ENCODE results near the gene NAA20.

NAA20 gene

GRCh38 chr20:19969106-19969505, 48.1 kb upstream of the NAA20 start:
- H3K4me2 ChIP-seq (ENCODE audit: low read length) = no peak overlapping the region
- peak overlapping the region; percentile 70 for H3K4ac ChIP-seq (ENCODE audit: low read depth, low read length)
- peaks cover 50% of the 10 kb centered on the region for H3K79me1 ChIP-seq (ENCODE audit: low read length)
- peak overlapping the region; percentile 88 for H3K14ac ChIP-seq (ENCODE audit: low read length)
- no peak overlapping the region for H3K23ac ChIP-seq (ENCODE audit: low read length)
- peak overlapping the region; percentile 98 for H2BK12ac ChIP-seq (ENCODE audit: low read length)
- H2AK5ac ChIP-seq (ENCODE audit: low read length) = peak overlapping the region; percentile 51
- no peaks in the 10 kb centered on the region for H3K9me3 ChIP-seq (ENCODE audit: insufficient read depth, low read depth, low read length)
- H2AFZ ChIP-seq (ENCODE audit: insufficient read depth, low read length, poor library complexity) = no peak overlapping the region
- H3K36me3 ChIP-seq (ENCODE audit: control insufficient read depth in 1 of 2, insufficient read depth in 2 of 2, low read length in 2 of 2) = peaks cover 4 to 6% of the 10 kb centered on the region in 2 experiments
- no CpG with 5 or more reads among the region's 5 CpGs for WGBS (ENCODE audit: extremely low coverage, insufficient coverage, insufficient read length)
- DNase-seq = no peak
- H3K27me3 ChIP-seq (ENCODE audit: insufficient read depth, low read length) = no peaks in the 10 kb centered on the region
- H2BK5ac ChIP-seq (ENCODE audit: low read depth, low read length, poor library complexity) = peak overlapping the region; percentile 91
- no peak overlapping the region for H3K9ac ChIP-seq (ENCODE audit: low read length)
- peak overlapping the region; percentile 83 for H3K27ac ChIP-seq (ENCODE audit: low read depth, low read length)
- H3K18ac ChIP-seq (ENCODE audit: low read length) = peak overlapping the region; percentile 91
- H3K79me2 ChIP-seq (ENCODE audit: control insufficient read depth, insufficient read depth, low read length, poor library complexity) = peaks cover 6% of the 10 kb centered on the region
- H3K4me3 ChIP-seq (ENCODE audit: low read depth, low read length) = no peak overlapping the region
- H4K91ac ChIP-seq (ENCODE audit: low read depth, low read length) = peak overlapping the region; percentile 96
- H4K12ac ChIP-seq (ENCODE audit: low read depth, low read length) = no peak overlapping the region
- H2BK120ac ChIP-seq (ENCODE audit: insufficient read depth, low read length, poor library complexity) = peak overlapping the region; percentile 93
- H3K4me1 ChIP-seq (ENCODE audit: control insufficient read depth in 1 of 2, insufficient read depth in 2 of 2, low read length in 2 of 2) = peaks cover 52 to 57% of the 10 kb centered on the region in 2 experiments
- H4K8ac ChIP-seq (ENCODE audit: low read depth, low read length) = peak overlapping the region; percentile 89

- H3K18ac ChIP-seq (ENCODE audit: low read length) = peak overlapping the region; percentile 91
- H4K91ac ChIP-seq (ENCODE audit: low read depth, low read length) = peak overlapping the region; percentile 96
- no CpG with 5 or more reads among the region's 5 CpGs for WGBS (ENCODE audit: extremely low coverage, insufficient coverage, insufficient read length)
- H3K36me3 ChIP-seq (ENCODE audit: control insufficient read depth in 1 of 2, insufficient read depth in 2 of 2, low read length in 2 of 2) = peaks cover 4 to 6% of the 10 kb centered on the region in 2 experiments
- no peaks in the 10 kb centered on the region for H3K27me3 ChIP-seq (ENCODE audit: insufficient read depth, low read length)
- H3K4me1 ChIP-seq (ENCODE audit: control insufficient read depth in 1 of 2, insufficient read depth in 2 of 2, low read length in 2 of 2) = peaks cover 53 to 58% of the 10 kb centered on the region in 2 experiments
- H3K14ac ChIP-seq (ENCODE audit: low read length) = peak overlapping the region; percentile 88
- no peak overlapping the region for H4K12ac ChIP-seq (ENCODE audit: low read depth, low read length)
- no peak for DNase-seq
- peak overlapping the region; percentile 83 for H3K27ac ChIP-seq (ENCODE audit: low read depth, low read length)
- H3K4ac ChIP-seq (ENCODE audit: low read depth, low read length) = peak overlapping the region; percentile 70
- no peak overlapping the region for H3K4me3 ChIP-seq (ENCODE audit: low read depth, low read length)
- peaks cover 6% of the 10 kb centered on the region for H3K79me2 ChIP-seq (ENCODE audit: control insufficient read depth, insufficient read depth, low read length, poor library complexity)
- no peak overlapping the region for H3K4me2 ChIP-seq (ENCODE audit: low read length)
- H3K9me3 ChIP-seq (ENCODE audit: insufficient read depth, low read depth, low read length) = no peaks in the 10 kb centered on the region
- H3K23ac ChIP-seq (ENCODE audit: low read length) = no peak overlapping the region
- peak overlapping the region; percentile 51 for H2AK5ac ChIP-seq (ENCODE audit: low read length)
- peak overlapping the region; percentile 89 for H4K8ac ChIP-seq (ENCODE audit: low read depth, low read length)
- peak overlapping the region; percentile 93 for H2BK120ac ChIP-seq (ENCODE audit: insufficient read depth, low read length, poor library complexity)
- peak overlapping the region; percentile 91 for H2BK5ac ChIP-seq (ENCODE audit: low read depth, low read length, poor library complexity)
- H3K9ac ChIP-seq (ENCODE audit: low read length) = no peak overlapping the region
- peak overlapping the region; percentile 98 for H2BK12ac ChIP-seq (ENCODE audit: low read length)
- H2AFZ ChIP-seq (ENCODE audit: insufficient read depth, low read length, poor library complexity) = no peak overlapping the region
- H3K79me1 ChIP-seq (ENCODE audit: low read length) = peaks cover 52% of the 10 kb centered on the region
Observed at GRCh38 chr20:19969507-19970255, 47.5 kb upstream of the NAA20 start.

- peak overlapping the region; percentile 70 for H3K27ac ChIP-seq (ENCODE audit: low read depth, low read length)
Observed at GRCh38 chr20:19970256-19970765, 46.9 kb upstream of the NAA20 start.

GRCh38 chr20:19971116-19971515, 46.0 kb upstream of the NAA20 start:
- peak overlapping the region; percentile 91 for H2BK12ac ChIP-seq (ENCODE audit: low read length)
- no peaks in the 10 kb centered on the region for H3K9me3 ChIP-seq (ENCODE audit: insufficient read depth, low read depth, low read length)
- DNase-seq = no peak
- H3K4me3 ChIP-seq (ENCODE audit: low read depth, low read length) = no peak overlapping the region
- peak overlapping the region; percentile 76 for H4K8ac ChIP-seq (ENCODE audit: low read depth, low read length)
- H4K91ac ChIP-seq (ENCODE audit: low read depth, low read length) = peak overlapping the region; percentile 89
- peak overlapping the region; percentile 65 for H3K4ac ChIP-seq (ENCODE audit: low read depth, low read length)
- H3K36me3 ChIP-seq (ENCODE audit: control insufficient read depth in 1 of 2, insufficient read depth in 2 of 2, low read length in 2 of 2) = peaks cover 9 to 10% of the 10 kb centered on the region in 2 experiments
- H3K79me1 ChIP-seq (ENCODE audit: low read length) = peaks cover 61% of the 10 kb centered on the region
- H4K12ac ChIP-seq (ENCODE audit: low read depth, low read length) = no peak overlapping the region
- H3K18ac ChIP-seq (ENCODE audit: low read length) = peak overlapping the region; percentile 73
- peak overlapping the region; percentile 30 for H2AFZ ChIP-seq (ENCODE audit: insufficient read depth, low read length, poor library complexity)
- peak overlapping the region; percentile 49 for H2AK5ac ChIP-seq (ENCODE audit: low read length)
- peaks cover 59 to 64% of the 10 kb centered on the region in 2 experiments for H3K4me1 ChIP-seq (ENCODE audit: control insufficient read depth in 1 of 2, insufficient read depth in 2 of 2, low read length in 2 of 2)
- peak overlapping the region; percentile 88 for H3K27ac ChIP-seq (ENCODE audit: low read depth, low read length)
- peaks cover 14% of the 10 kb centered on the region for H3K79me2 ChIP-seq (ENCODE audit: control insufficient read depth, insufficient read depth, low read length, poor library complexity)
- peak overlapping the region; percentile 71 for H3K14ac ChIP-seq (ENCODE audit: low read length)
- peak overlapping the region; percentile 11 for H3K4me2 ChIP-seq (ENCODE audit: low read length)
- H3K27me3 ChIP-seq (ENCODE audit: insufficient read depth, low read length) = no peaks in the 10 kb centered on the region
- no peak overlapping the region for H3K23ac ChIP-seq (ENCODE audit: low read length)
- peak overlapping the region; percentile 84 for H2BK5ac ChIP-seq (ENCODE audit: low read depth, low read length, poor library complexity)
- no CpG with 5 or more reads among the region's 11 CpGs for WGBS (ENCODE audit: extremely low coverage, insufficient coverage, insufficient read length)
- peak overlapping the region; percentile 35 for H2BK120ac ChIP-seq (ENCODE audit: insufficient read depth, low read length, poor library complexity)
- H3K9ac ChIP-seq (ENCODE audit: low read length) = no peak overlapping the region

More at GRCh38 chr20:19970256-19970765, 46.9 kb upstream of the NAA20 start:
- no peak for DNase-seq
- Histone ChIP-seq H2BK12ac (ENCODE audit: low read length) (peak overlapping the region; percentile 77), H3K18ac (ENCODE audit: low read length) (peak overlapping the region; percentile 62), H3K9me3 (ENCODE audit: insufficient read depth, low read depth, low read length) (no peaks in the 10 kb centered on the region), H3K4me3 (ENCODE audit: low read depth, low read length) (no peak overlapping the region), H4K8ac (ENCODE audit: low read depth, low read length) (no peak overlapping the region), H3K4me2 (ENCODE audit: low read length) (no peak overlapping the region), H3K9ac (ENCODE audit: low read length) (no peak overlapping the region), H4K91ac (ENCODE audit: low read depth, low read length) (peak overlapping the region; percentile 87), H2AK5ac (ENCODE audit: low read length) (peak overlapping the region; percentile 33), H2BK120ac (ENCODE audit: insufficient read depth, low read length, poor library complexity) (peak overlapping the region; percentile 60), H3K4me1 (ENCODE audit: control insufficient read depth in 1 of 2, insufficient read depth in 2 of 2, low read length in 2 of 2) (peaks cover 53 to 58% of the 10 kb centered on the region in 2 experiments), H4K12ac (ENCODE audit: low read depth, low read length) (no peak overlapping the region), H2BK5ac (ENCODE audit: low read depth, low read length, poor library complexity) (peak overlapping the region; percentile 37), H2AFZ (ENCODE audit: insufficient read depth, low read length, poor library complexity) (no peak overlapping the region), H3K23ac (ENCODE audit: low read length) (no peak overlapping the region), H3K36me3 (ENCODE audit: control insufficient read depth in 1 of 2, insufficient read depth in 2 of 2, low read length in 2 of 2) (peaks cover 8% of the 10 kb centered on the region in 2 experiments), H3K27me3 (ENCODE audit: insufficient read depth, low read length) (no peaks in the 10 kb centered on the region), H3K79me1 (ENCODE audit: low read length) (peaks cover 56% of the 10 kb centered on the region), H3K14ac (ENCODE audit: low read length) (peak overlapping the region; percentile 83), H3K79me2 (ENCODE audit: control insufficient read depth, insufficient read depth, low read length, poor library complexity) (peaks cover 11% of the 10 kb centered on the region), H3K4ac (ENCODE audit: low read depth, low read length) (no peak overlapping the region)
- no CpG with 5 or more reads among the region's 5 CpGs for WGBS (ENCODE audit: extremely low coverage, insufficient coverage, insufficient read length)

All from trophoblast cell (in vitro differentiated cells and primary cell).